ENCODE data around the gene AQP3. TPM values are rescaled to one million over a fixed set of nuclear protein-coding genes. Genes with fewer than 3 reads are reported as not detected.
"Not testable (repeated sequence)": the region's sequence is repeated elsewhere in the genome, so short reads cannot be mapped to it uniquely, and the experiment has no call there.

AQP3 gene
- polyA plus RNA-seq, 1 donor (not counting 4 experiments of a cell fraction or from before 2014, with no cell fraction given), result 239 TPM

- H3K4me2 ChIP-seq (ENCODE audit: control insufficient read depth, extremely low read depth, insufficient read depth, low read depth, low read length), result no peak overlapping the region
- no peaks in the 10 kb centered on the region for H3K36me3 ChIP-seq (ENCODE audit: control insufficient read depth in 2 of 2, extremely low read depth in 1 of 2, insufficient read depth in 2 of 2, low read length in 2 of 2)
- DNase-seq (ENCODE audit: low read depth, low spot score) (no peak), FAIRE-seq (no peak)
- no peaks in the 10 kb centered on the region for H4K20me1 ChIP-seq (ENCODE audit: control insufficient read depth, extremely low read depth, insufficient read depth, low read length)
- H3K9me1 ChIP-seq (ENCODE audit: control insufficient read depth, extremely low read depth, insufficient read depth, low read length), result no peaks in the 10 kb centered on the region
- no peak overlapping the region for H3K4me3 ChIP-seq (ENCODE audit: control insufficient read depth in 2 of 3, extremely low read depth in 1 of 3, insufficient read depth in 2 of 3, low read depth in 1 of 3, low read length in 3 of 3)
- no peaks in the 10 kb centered on the region for H3K9me3 ChIP-seq (ENCODE audit: control insufficient read depth, low read depth, low read length)
- peaks cover 5% of the 10 kb centered on the region for H3K4me1 ChIP-seq (ENCODE audit: control insufficient read depth, extremely low read depth, insufficient read depth, low read length)
- no peaks in the 10 kb centered on the region for H3K27me3 ChIP-seq (ENCODE audit: control insufficient read depth, extremely low read depth, insufficient read depth, low read length)
- TF ChIP-seq CTCF (optimal IDR thresholded peaks at IDR 0.05 in 1 of 3, IDR thresholded peaks at IDR 0.05 in 1 of 3, conservative IDR thresholded peaks at IDR 0.05 in 1 of 3; ENCODE audit: extremely low read depth in 1 of 3, insufficient read depth in 2 of 3, low read length in 3 of 3) (no peak), EZH2 (IDR thresholded peaks at IDR 0.05; ENCODE audit: low read length) (no peak)
- H3K79me2 ChIP-seq (ENCODE audit: control insufficient read depth, insufficient read depth, low read length), result no peaks in the 10 kb centered on the region
- no peak overlapping the region for H3K9ac ChIP-seq (ENCODE audit: control insufficient read depth, extremely low read depth, insufficient read depth, low read length)
- H3K27ac ChIP-seq (ENCODE audit: control insufficient read depth, insufficient read depth, low read length), result no peak overlapping the region
- no peak overlapping the region for H2AFZ ChIP-seq (ENCODE audit: control insufficient read depth, low read length)
- dilution Hi-C loops (cut with MboI; ENCODE audit: extremely low pct_ligation_motif_present, low sequenced_read_pairs), result no loop called here
These were observed 53.8 kb downstream of the AQP3 start for GRCh38 chr9:33393581-33393980.

GRCh38 chr9:33392591-33393021, 54.8 kb downstream of the AQP3 start:
- DNase-seq (ENCODE audit: low read depth, low spot score); H3K36me3 ChIP-seq (ENCODE audit: control insufficient read depth in 2 of 2, extremely low read depth in 1 of 2, insufficient read depth in 2 of 2, low read length in 2 of 2); H4K20me1 ChIP-seq (ENCODE audit: control insufficient read depth, extremely low read depth, insufficient read depth, low read length); H3K9me1 ChIP-seq (ENCODE audit: control insufficient read depth, extremely low read depth, insufficient read depth, low read length); H3K4me1 ChIP-seq (ENCODE audit: control insufficient read depth, extremely low read depth, insufficient read depth, low read length); H3K4me3 ChIP-seq (ENCODE audit: control insufficient read depth in 2 of 3, extremely low read depth in 1 of 3, insufficient read depth in 2 of 3, low read depth in 1 of 3, low read length in 3 of 3); H3K9me3 ChIP-seq (ENCODE audit: control insufficient read depth, low read depth, low read length); dilution Hi-C loops (cut with MboI; ENCODE audit: extremely low pct_ligation_motif_present, low sequenced_read_pairs); FAIRE-seq; H3K27me3 ChIP-seq (ENCODE audit: control insufficient read depth, extremely low read depth, insufficient read depth, low read length); H3K79me2 ChIP-seq (ENCODE audit: control insufficient read depth, insufficient read depth, low read length); H3K9ac ChIP-seq (ENCODE audit: control insufficient read depth, extremely low read depth, insufficient read depth, low read length); H3K27ac ChIP-seq (ENCODE audit: control insufficient read depth, insufficient read depth, low read length); H2AFZ ChIP-seq (ENCODE audit: control insufficient read depth, low read length); H3K4me2 ChIP-seq (ENCODE audit: control insufficient read depth, extremely low read depth, insufficient read depth, low read depth, low read length): not testable (repeated sequence)

Small RNA genes within 50 kb of the gene (small RNA-seq; reads per million reads assigned to genes)
- gene AL356218.2 (ENCODE audit: insufficient read length in 3 of 3, low read depth in 3 of 3, low replicate concordance in 1 of 3), result 0 reads per million in 3 experiments
- gene MIR6851 (ENCODE audit: insufficient read length in 3 of 3, low read depth in 3 of 3, low replicate concordance in 1 of 3), result 0 to 0.33 (median 0) reads per million in 3 experiments

Other genes with a start within 250 kb of the AQP3 start
- 0.85 TPM in 1 of 3 replicates, not detected in the others for gene SPINK4, start 207.4 kb downstream of the AQP3 start, polyA plus RNA-seq
- gene BAG1, start 182.9 kb downstream of the AQP3 start, polyA plus RNA-seq, result 22.4 to 30.1 TPM (median 25.1 TPM) in 3 replicates
- gene CHMP5, start 182.5 kb downstream of the AQP3 start, polyA plus RNA-seq, result 80.0 to 132 TPM (median 82.7 TPM) in 3 replicates
- 24.2 to 28.8 TPM (median 28.1 TPM) in 3 replicates for gene NFX1, start 157.1 kb downstream of the AQP3 start, polyA plus RNA-seq
- gene AQP7, start 45.0 kb downstream of the AQP3 start, polyA plus RNA-seq, result not detected in 3 replicates
- 51.8 to 93.3 TPM (median 63.6 TPM) in 3 replicates for gene NOL6, start 26.3 kb upstream of the AQP3 start, polyA plus RNA-seq
- 1.1 to 16.9 TPM (median 2.9 TPM) in 3 replicates for gene ANKRD18B, start 76.7 kb upstream of the AQP3 start, polyA plus RNA-seq

All from keratinocyte (primary cell).